Calu3 (cell line): Measurements from ENCODE around the gene LHCGR. TPM values are rescaled to one million over a fixed set of nuclear protein-coding genes. Genes with fewer than 3 reads are reported as not detected.

Experiments used
- BruUV-seq: library from RNA; stranded (reverse); fragments of 400-500 nt; replicated peaks from 2 replicates; lab custom pipeline; 2021; lab: Mats Ljungman, UMichigan
- CTCF ChIA-PET: fragments of 300-600 bp; sonication (Branson Sonifier 250); formaldehyde crosslinking; loops from one replicate; lab custom pipeline; 2022; ENCODE audit warnings: antibody characterized with exemption; lab: Charles Lee
- DNase-seq: peaks from one replicate; pipeline ENCODE4 v3.0.0; 2022
- H3K27ac Mint-ChIP-seq: one replicate; pipeline ENCODE4 v1.8.0; 2022; ENCODE audit warnings: mixed read lengths; ENCODE audit not compliant: unreplicated experiment
- H3K27me3 Mint-ChIP-seq: one replicate; pipeline ENCODE4 v1.8.0; 2022; ENCODE audit warnings: mixed read lengths; ENCODE audit not compliant: unreplicated experiment
- H3K36me3 Mint-ChIP-seq: one replicate; pipeline ENCODE4 v1.8.0; 2022; ENCODE audit warnings: mild to moderate bottlenecking, moderate library complexity, mixed read lengths; ENCODE audit not compliant: insufficient read depth, unreplicated experiment
- H3K4me1 Mint-ChIP-seq: one replicate; pipeline ENCODE4 v1.8.0; 2022; ENCODE audit warnings: mild to moderate bottlenecking, low read depth, mixed read lengths; ENCODE audit not compliant: unreplicated experiment
- H3K4me3 Mint-ChIP-seq: one replicate; pipeline ENCODE4 v1.8.0; 2022; ENCODE audit warnings: mild to moderate bottlenecking, low read depth, moderate library complexity, mixed read lengths; ENCODE audit not compliant: unreplicated experiment
- H3K9me3 Mint-ChIP-seq: one replicate; pipeline ENCODE4 v1.8.0; 2022; ENCODE audit warnings: low read depth, mixed read lengths; ENCODE audit not compliant: unreplicated experiment
- CTCF ChIP-seq: fragments of 200-600 bp; IDR thresholded peaks from one replicate; pipeline ENCODE4 v1.8.0; 2022; ENCODE audit warnings: antibody characterized with exemption; ENCODE audit not compliant: unreplicated experiment
- intact Hi-C: fragments of 100-400 bp; cut with micrococcal nuclease; formaldehyde crosslinking; loops from one replicate; pipeline ENCODE4 v1.10.0; 2022; ENCODE audit not compliant: unreplicated experiment
- total RNA-seq: library from RNA; stranded (reverse); gene quantifications from 2 replicates; pipeline ENCODE4 v1.2.3, GENCODE V29; 2022

The LHCGR gene
- total RNA-seq, 1 experiment from 2014 or later: not detected

GRCh38 chr2:48768669-48769068, 13.1 kb upstream of the LHCGR start:
- Mint-ChIP-seq H3K4me1 (no peaks in the 10 kb centered on the region), H3K27me3 (peaks cover 53% of the 10 kb centered on the region), H3K27ac (no peak overlapping the region), H3K36me3 (no peaks in the 10 kb centered on the region), H3K9me3 (peaks cover 4% of the 10 kb centered on the region), H3K4me3 (no peak overlapping the region)
- CTCF ChIA-PET: no interaction called here
- BruUV-seq: no TSS peak
- DNase-seq: no peak
- intact Hi-C loops: loop anchor here (5.0 kb wide), 1 partner anchor 166 kb away; no protein-coding TSS in a partner anchor
- TF ChIP-seq CTCF: no peak

DNA sequence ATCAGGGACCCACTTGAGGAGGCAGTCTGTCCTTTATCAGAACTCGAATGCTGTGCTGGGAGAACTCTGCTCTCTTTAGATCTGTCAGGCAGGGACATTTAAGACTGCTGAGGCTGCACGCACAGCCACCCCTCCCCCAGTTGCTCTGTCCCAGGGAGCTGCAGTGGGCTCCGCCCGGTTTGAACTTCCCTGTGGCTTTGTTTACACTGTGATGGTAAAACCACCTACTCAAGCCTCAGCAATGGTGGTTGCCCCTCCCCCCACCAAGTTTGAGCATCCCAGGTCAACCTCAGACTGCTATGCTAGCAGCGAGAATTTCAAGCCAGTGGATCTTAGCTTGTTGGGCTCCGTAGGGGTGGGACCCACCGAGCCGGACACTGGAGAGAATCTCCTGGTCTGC, 11.8 kb upstream of the LHCGR start:
- intact Hi-C loops: loop anchor here (5.0 kb wide), 1 partner anchor 165 kb away; no protein-coding TSS in a partner anchor
- Mint-ChIP-seq H3K36me3 (no peaks in the 10 kb centered on the region), H3K9me3 (peaks cover 4% of the 10 kb centered on the region), H3K4me3 (no peak overlapping the region), H3K27me3 (peaks cover 50% of the 10 kb centered on the region), H3K4me1 (no peaks in the 10 kb centered on the region), H3K27ac (no peak overlapping the region)
- TF ChIP-seq CTCF: no peak
- CTCF ChIA-PET: no interaction called here
- no TSS peak for BruUV-seq
- no peak for DNase-seq

GRCh38 chr2:48760826-48761225, 5.3 kb upstream of the LHCGR start:
- H3K27ac Mint-ChIP-seq: no peak overlapping the region
- DNase-seq: no peak
- intact Hi-C loops: no loop called here
- H3K4me3 Mint-ChIP-seq: no peak overlapping the region
- CTCF ChIA-PET: no interaction called here
- no peak for TF ChIP-seq CTCF
- H3K27me3 Mint-ChIP-seq: peaks cover 13% of the 10 kb centered on the region
- no peaks in the 10 kb centered on the region for H3K36me3 Mint-ChIP-seq
- H3K4me1 Mint-ChIP-seq: no peaks in the 10 kb centered on the region
- no TSS peak for BruUV-seq
- no peaks in the 10 kb centered on the region for H3K9me3 Mint-ChIP-seq

DNA sequence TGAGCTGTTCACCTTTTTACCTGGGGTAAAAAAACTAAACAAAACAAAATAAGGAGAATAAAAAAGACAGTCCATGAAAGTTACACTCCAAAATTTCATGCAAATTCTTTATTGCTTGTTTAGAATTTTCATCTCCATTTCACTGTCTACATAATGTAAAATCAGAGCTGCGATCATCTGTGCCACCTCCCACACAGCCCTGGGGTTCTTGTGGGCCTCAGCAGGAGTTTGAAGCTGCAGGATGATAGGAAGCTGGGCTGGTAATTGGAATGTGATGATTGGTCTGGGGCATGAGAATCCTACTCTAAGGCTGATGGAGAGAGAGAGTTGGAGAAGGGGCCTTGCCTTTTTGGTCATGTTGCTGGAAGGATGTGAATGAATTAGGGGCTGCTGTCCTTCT, 4.2 kb upstream of the LHCGR start:
- CTCF ChIA-PET: no interaction called here

More for the DNA sequence above, 4.2 kb upstream of the LHCGR start:
- H3K27ac Mint-ChIP-seq: no peak overlapping the region
- DNase-seq: no peak
- intact Hi-C loops: no loop called here
- no peaks in the 10 kb centered on the region for H3K4me1 Mint-ChIP-seq
- H3K9me3 Mint-ChIP-seq: no peaks in the 10 kb centered on the region
- peaks cover 24% of the 10 kb centered on the region for H3K27me3 Mint-ChIP-seq
- no peak for TF ChIP-seq CTCF
- H3K4me3 Mint-ChIP-seq: no peak overlapping the region
- no TSS peak for BruUV-seq
- no peaks in the 10 kb centered on the region for H3K36me3 Mint-ChIP-seq
